Nasal cavity respiratory epithelium epithelial cell of viscerocranial mucosa (primary cell): ENCODE data around the gene PAN2. TPM values are rescaled to one million over a fixed set of nuclear protein-coding genes. Genes with fewer than 3 reads are reported as not detected.

Experiments used
- total RNA-seq: library from RNA; depleted of rRNA; stranded (reverse); fragments of >200 nt; gene quantifications from 2 replicates; pipeline ENCODE4 v1.2.3, GENCODE V29; 2014

PAN2 gene, protein sequence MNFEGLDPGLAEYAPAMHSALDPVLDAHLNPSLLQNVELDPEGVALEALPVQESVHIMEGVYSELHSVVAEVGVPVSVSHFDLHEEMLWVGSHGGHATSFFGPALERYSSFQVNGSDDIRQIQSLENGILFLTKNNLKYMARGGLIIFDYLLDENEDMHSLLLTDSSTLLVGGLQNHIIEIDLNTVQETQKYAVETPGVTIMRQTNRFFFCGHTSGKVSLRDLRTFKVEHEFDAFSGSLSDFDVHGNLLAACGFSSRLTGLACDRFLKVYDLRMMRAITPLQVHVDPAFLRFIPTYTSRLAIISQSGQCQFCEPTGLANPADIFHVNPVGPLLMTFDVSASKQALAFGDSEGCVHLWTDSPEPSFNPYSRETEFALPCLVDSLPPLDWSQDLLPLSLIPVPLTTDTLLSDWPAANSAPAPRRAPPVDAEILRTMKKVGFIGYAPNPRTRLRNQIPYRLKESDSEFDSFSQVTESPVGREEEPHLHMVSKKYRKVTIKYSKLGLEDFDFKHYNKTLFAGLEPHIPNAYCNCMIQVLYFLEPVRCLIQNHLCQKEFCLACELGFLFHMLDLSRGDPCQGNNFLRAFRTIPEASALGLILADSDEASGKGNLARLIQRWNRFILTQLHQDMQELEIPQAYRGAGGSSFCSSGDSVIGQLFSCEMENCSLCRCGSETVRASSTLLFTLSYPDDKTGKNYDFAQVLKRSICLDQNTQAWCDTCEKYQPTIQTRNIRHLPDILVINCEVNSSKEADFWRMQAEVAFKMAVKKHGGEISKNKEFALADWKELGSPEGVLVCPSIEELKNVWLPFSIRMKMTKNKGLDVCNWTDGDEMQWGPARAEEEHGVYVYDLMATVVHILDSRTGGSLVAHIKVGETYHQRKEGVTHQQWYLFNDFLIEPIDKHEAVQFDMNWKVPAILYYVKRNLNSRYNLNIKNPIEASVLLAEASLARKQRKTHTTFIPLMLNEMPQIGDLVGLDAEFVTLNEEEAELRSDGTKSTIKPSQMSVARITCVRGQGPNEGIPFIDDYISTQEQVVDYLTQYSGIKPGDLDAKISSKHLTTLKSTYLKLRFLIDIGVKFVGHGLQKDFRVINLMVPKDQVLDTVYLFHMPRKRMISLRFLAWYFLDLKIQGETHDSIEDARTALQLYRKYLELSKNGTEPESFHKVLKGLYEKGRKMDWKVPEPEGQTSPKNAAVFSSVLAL
- 21.9 and 27.0 TPM in 2 replicates for total RNA-seq

DNA sequence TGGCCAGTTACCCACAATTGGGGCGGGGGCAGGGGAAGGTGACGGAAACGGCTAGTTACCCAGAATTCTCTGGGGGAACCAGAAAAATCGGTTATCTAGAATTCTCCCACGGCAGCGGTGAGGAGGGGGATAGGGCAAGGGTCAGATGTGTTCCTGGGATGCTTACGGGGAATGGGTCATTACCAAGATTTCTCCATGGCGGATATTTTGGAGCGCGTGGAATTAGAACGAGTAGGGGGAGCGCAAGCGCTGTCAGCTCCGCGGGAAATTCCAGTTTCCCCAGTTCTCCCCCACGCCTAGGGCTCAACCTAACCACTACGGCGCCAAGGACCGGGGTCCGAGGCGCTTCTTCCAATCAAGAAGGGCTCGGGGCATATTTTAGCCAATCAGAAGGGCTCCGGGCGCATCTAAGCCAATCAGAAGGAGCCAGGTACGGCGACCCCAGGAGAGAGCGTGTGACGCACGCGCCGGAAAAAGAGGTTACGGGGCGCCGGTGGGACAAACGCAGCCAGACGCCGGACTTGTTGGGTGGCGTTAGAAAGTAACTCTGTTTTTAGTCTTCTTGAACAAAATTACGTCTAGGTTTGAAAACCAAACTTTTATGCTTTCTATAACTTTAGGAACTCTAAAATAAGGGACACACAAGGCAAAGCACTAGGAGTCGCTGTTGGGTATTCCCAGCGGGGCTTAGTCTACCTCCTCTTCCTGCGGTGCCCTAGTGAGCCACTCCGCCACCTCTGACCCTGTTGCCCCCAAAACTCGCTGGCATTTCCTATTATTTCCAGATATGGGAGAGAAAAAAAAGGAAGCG lies at the start of gene PAN2:
PAN2 (minus strand) TSS at position 322 of the 811 bp plus-strand sequence. CDS start 906 bp downstream, outside the sequence.

DNA sequence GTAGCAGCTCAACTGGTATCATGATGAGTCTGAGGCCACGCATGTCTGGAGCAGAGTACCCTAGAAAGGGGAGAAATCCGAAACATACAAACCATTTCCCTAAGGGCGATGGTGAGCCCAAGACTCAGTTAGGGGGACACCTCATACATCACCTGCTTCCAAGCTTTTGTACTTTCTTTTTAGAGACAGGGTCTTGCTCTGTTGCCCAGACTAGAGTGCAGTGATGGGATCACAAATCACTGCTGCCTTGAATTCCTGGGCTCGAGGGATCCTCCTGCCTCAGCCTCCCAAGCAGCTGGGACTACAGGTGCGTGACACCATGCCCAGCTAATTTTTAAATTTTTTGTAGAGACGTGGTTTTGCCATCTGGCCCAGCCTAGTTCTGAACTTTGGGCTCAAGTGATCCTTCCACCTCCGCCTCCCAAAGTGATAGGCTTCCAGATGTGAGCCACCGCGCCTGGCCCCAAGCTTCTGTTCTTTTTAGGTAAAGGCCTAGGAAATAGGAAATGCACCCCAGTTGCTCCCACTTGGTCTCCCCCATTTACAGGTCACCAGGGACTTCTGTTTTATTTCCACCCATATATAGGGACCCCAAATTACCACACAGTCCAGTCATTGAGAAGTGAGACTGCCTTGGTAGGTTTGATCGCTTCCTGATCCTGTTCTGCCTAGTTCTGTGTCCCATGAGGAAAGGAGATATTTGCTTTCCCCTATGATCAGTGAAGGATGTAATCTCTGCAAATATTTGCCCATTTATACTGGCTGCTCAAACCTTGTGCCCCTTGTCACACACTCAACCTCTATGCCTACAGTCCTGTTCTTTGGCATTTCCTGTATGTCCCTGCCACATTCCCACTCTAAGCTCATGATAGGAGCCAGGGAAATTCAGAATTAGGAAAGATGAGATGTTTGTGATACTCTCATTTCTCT lies 28.6 kb upstream of the PAN2 start, which contains the start of gene APOF:
APOF (minus strand) TSS at position 728 of the 930 bp plus-strand sequence; CDS start at position 616, 112 bp downstream.

DNA sequence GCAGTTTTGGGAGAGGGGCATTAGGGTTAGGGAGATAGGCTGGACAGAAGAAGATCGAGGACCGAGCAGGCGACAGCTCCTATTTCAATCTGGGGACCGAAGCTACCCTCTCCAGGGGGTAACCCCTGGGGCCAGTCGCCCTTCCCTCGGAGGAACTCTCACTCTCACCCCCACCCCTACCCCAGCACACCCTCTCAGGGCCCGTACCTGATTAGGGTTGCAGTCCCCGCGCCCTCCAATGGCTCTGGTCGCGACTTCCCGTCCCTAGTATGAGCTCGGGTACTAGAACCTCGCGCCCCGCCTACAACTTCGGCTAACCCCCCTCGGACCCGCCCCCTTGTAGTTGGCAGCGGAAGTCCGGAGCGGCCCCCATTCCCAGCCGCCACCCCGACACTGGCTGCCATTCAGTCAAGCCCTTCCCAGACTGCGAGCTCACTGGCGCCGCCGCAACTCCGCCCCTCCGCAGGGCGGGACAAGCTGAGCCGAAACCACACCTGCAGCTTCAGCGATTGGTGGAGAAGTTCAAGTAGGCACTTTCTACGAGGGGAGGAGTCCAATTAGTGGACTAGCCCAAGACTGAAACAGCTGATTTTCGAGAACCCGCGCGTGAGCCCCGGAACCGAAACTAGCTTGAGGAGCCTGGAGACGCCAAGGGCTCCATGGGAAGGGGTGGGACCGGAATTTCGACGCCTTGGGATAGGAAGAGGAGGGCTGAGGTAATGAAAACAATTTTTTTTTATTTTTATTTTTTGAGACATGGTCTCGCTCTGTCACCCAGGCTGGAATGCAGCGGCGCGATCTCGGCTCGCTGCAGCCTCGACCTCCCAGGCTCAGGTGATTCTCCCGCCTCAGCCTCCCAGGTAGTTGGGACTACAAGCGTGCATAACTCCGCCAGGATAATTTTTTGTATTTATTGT lies 26.3 kb upstream of the PAN2 start, which contains the start of gene STAT2:
STAT2 (minus strand) TSS at position 257 of the 917 bp plus-strand sequence. CDS start 3,536 bp downstream, outside the sequence.

DNA sequence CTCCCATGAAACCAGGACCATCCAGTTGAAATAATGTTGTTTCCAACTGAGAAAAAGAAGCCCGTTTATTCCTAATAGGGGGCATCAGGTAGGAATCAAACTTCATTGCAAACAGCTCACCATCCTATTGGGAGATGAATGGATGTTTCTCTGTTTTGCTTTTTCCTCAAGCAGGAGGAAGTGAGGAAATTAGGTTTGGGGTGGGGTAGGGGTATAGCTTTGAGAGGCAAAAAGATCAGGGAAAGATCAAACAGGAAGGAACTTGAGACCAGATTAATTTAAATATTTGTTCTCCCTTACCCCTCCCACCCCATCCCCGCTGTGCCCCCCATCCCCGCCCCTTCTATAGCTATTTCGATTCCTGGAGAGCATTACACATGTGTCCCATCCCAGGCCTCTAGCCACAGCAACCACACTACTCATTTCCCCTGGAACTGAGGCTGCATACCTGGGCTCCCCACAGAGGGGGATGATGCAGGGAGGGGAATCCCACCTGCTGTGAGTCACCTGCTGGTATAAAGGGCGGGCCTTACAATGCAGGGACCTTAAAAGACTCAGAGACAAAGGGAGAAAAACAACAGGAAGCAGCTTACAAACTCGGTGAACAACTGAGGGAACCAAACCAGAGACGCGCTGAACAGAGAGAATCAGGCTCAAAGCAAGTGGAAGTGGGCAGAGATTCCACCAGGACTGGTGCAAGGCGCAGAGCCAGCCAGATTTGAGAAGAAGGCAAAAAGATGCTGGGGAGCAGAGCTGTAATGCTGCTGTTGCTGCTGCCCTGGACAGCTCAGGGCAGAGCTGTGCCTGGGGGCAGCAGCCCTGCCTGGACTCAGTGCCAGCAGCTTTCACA lies 4.7 kb upstream of the PAN2 start, which contains the start of gene IL23A:
IL23A (plus strand) TSS at position 577 of the 850 bp plus-strand sequence; CDS start at position 738, 161 bp downstream.

DNA sequence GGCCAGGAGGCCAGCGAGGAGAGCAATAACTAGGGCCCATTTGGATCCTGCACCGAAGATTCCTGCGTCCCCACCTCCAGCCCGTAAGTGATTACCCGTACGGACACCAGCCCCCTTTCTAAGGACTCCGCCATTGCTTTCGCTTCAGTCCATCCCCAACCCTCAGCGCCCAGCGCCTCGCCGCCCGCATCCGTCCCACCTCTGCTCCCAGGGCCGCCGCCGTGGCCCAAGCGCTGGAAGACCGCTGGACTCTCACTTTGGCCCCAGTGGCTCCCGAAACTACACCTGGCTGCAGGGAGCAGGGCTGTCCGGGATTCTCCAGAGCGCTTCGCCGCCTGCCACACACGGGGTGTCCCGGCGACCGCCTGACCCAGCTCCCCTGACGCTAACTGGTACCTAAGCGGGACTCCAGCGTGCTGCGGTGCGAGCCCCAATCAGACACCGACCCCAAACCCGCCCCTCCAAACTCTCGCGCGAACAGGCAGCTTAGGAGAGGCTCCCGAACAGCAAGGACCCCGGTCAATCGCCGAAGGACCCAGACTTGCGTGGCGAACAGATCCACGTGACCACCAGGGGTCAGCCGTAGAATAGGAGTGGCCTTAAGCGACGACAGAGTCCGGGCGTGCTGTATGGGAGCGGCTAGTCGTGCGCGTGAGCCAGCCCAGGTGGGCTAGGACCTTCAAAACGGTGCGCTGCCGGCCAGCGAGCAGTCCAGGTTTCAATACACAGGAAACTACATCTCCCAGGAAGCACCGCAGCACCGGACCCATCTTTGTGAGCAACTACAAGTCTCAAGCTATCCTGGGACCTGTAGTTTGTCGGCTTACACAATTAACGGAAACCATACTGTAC lies 18.0 kb downstream of the PAN2 start, which contains the start of gene CNPY2:
CNPY2 (minus strand) TSS at position 367 of the 852 bp plus-strand sequence. CDS start 771 bp downstream, outside the sequence.

DNA sequence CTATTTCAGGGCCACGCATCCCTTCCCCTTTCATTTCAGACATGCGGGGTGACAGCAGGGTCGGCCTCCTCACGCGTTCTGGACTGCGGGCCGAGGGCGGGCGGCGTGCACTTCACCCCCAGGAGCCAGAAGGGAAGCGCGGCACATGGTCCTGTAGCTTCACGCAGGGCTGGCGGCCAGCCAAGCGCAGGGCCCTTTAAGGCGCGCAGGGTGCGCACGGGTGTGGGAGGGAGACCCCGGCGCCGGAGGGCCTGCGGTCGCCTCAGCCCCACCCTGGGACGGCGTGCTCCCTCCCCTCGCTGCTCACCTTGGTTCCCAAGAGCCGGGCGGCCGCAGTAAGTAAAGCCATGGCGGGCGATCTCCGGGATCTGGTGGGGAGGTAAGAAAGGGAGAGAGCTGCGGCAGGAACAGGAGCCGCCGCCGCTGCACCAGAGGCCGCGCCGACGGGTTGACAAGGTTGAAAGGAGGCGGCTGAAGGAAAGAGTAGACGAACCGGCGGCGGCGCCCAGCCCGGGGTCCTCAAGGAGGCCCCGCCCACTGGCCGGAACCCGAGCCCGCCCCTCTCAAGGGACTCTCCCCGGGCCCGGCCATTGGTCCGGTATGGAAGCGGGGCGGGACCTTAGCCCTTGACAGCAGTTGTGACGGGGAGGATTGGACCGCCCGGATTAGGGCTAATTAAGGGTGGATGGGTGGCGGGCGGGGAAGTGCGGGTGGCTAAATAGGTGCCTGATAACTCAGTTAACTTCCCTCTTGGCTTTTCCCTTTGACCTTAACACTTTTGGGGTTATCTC lies 33.8 kb downstream of the PAN2 start, which contains the start of gene CS:
CS (minus strand) TSS at position 478 of the 791 bp plus-strand sequence; CDS start at position 349, 129 bp downstream.

DNA sequence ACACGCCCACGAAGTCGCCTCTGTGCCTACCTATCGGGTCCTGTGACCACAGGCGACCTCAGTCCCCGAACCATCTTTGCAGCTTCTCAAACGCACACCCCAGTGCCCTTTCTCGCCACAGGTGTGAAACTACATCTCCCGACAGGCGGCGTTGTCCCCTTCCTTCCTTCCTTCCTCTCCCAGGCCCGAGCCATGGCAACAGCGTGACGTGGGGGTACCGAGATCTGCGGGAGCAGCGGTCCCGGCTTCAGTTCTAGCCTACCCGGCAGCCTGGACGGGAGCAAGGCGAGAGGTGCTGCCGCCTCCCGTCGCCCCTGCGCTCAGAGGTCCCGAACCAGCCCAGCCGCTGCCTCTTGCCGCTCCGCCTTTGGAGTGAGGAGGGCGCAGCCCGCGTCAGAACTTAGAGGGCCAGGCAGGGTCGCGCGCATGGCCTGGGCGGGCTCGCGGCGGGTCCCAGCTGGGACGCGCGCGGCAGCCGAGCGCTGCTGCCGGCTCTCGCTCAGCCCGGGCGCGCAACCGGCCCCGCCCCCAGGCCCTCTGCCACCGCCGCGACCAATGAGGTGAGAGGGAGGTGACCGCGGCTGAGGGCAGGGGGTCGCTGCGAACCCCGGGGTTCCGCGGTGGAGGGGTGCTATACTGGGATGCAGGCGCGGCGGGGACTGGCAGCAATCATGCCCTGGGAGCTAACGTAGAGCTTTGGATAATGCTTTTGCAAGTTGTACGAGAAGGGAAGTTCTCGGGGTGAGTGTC lies 66.9 kb downstream of the PAN2 start, which contains the start of gene COQ10A:
COQ10A (plus strand) TSS at position 250 of the 750 bp plus-strand sequence; CDS start at position 427, 177 bp downstream.

Other genes starting within 250 kb of the PAN2 start
- gene PA2G4, start 229.4 kb downstream of the PAN2 start, total RNA-seq = 229 and 242 TPM in 2 replicates
- 2,819 and 3,070 TPM in 2 replicates for gene RPL41, start 217.4 kb downstream of the PAN2 start, total RNA-seq
- 2.2 and 4.8 TPM in 2 replicates for gene ZC3H10, start 215.7 kb downstream of the PAN2 start, total RNA-seq
- 235 and 281 TPM in 2 replicates for gene ESYT1, start 205.7 kb downstream of the PAN2 start, total RNA-seq
- 18.1 and 22.6 TPM in 2 replicates for gene MYL6B, start 181.4 kb downstream of the PAN2 start, total RNA-seq
- 432 and 539 TPM in 2 replicates for gene MYL6, start 175.6 kb downstream of the PAN2 start, total RNA-seq
- gene SMARCC2, start 144.5 kb downstream of the PAN2 start, total RNA-seq = 16.7 and 41.8 TPM in 2 replicates
- 124 and 160 TPM in 2 replicates for gene RNF41, start 112.1 kb downstream of the PAN2 start, total RNA-seq
- gene NABP2, start 109.7 kb downstream of the PAN2 start, total RNA-seq = 24.6 and 35.9 TPM in 2 replicates
- under 0.01 and 0.28 TPM in 2 replicates for gene SLC39A5, start 103.9 kb downstream of the PAN2 start, total RNA-seq
- gene ANKRD52, start 75.6 kb downstream of the PAN2 start, total RNA-seq = 10.6 and 40.3 TPM in 2 replicates
- 2.9 and 4.1 TPM in 2 replicates for gene COQ10A, start 67.1 kb downstream of the PAN2 start, total RNA-seq
- gene CS, start 33.7 kb downstream of the PAN2 start, total RNA-seq = 106 and 188 TPM in 2 replicates
- gene CNPY2, start 18.0 kb downstream of the PAN2 start, total RNA-seq = 51.6 and 53.0 TPM in 2 replicates
- gene IL23A, start 4.9 kb upstream of the PAN2 start, total RNA-seq = 0.21 and 0.34 TPM in 2 replicates
- gene STAT2, start 26.1 kb upstream of the PAN2 start, total RNA-seq = 56.0 and 105 TPM in 2 replicates
- not detected in 2 replicates for gene APOF, start 28.9 kb upstream of the PAN2 start, total RNA-seq
- 6.8 and 7.1 TPM in 2 replicates for gene TIMELESS, start 115.4 kb upstream of the PAN2 start, total RNA-seq
- not detected in 2 replicates for gene MIP, start 120.7 kb upstream of the PAN2 start, total RNA-seq
- 1.0 and 1.1 TPM in 2 replicates for gene SPRYD4, start 134.6 kb upstream of the PAN2 start, total RNA-seq
- 2.8 and 7.2 TPM in 2 replicates for gene GLS2, start 154.2 kb upstream of the PAN2 start, total RNA-seq
- 18.1 and 21.5 TPM in 2 replicates for gene RBMS2, start 187.8 kb upstream of the PAN2 start, total RNA-seq